OCI-LY1 (cell line): ENCODE data around the gene DLG5.
A peak's percentile ranks its signal among the peaks of the same experiment; 100 is the strongest.

Source experiments
- H2AFZ ChIP-seq: fragments of 200-600 bp; sonication (generic), shearing (Covaris generic); 2 replicates; pipeline ENCODE4 v1.6.0; 2014; ENCODE audit warnings: antibody characterized with exemption, mild to moderate bottlenecking, low read length
- H3F3A ChIP-seq: fragments of 200-600 bp; sonication (generic), shearing (Covaris generic); 2 replicates; pipeline ENCODE4 v1.6.0; 2014; ENCODE audit warnings: mild to moderate bottlenecking, antibody characterized with exemption, low read length, moderate library complexity; ENCODE audit not compliant: insufficient read depth
- H3K27ac ChIP-seq: fragments of 200-600 bp; sonication (generic); 2 replicates; pipeline ENCODE4 v1.5.1; 2014; ENCODE audit warnings: low read length, mixed run types, mild to moderate bottlenecking, low read depth; ENCODE audit not compliant: poor library complexity, severe bottlenecking
- H3K27me3 ChIP-seq: fragments of 200-600 bp; sonication (generic); 2 replicates; pipeline ENCODE4 v1.6.0; 2014; ENCODE audit warnings: antibody characterized with exemption, mild to moderate bottlenecking, low read length, moderate library complexity; ENCODE audit not compliant: insufficient read depth
- H3K36me3 ChIP-seq: fragments of 200-600 bp; sonication (generic); 2 replicates; pipeline ENCODE4 v1.6.1; 2014; ENCODE audit warnings: mild to moderate bottlenecking, antibody characterized with exemption, low read length, moderate library complexity, mixed read lengths; ENCODE audit not compliant: insufficient read depth
- H3K4me1 ChIP-seq: fragments of 200-600 bp; sonication (generic); 2 replicates; pipeline ENCODE4 v1.5.1; 2014; ENCODE audit warnings: mild to moderate bottlenecking, low read length, moderate library complexity; ENCODE audit not compliant: insufficient read depth, severe bottlenecking
- H3K4me2 ChIP-seq: fragments of 200-600 bp; sonication (generic), shearing (Covaris generic); 2 replicates; pipeline ENCODE4 v1.6.1; 2014; ENCODE audit warnings: low read length
- H3K4me3 ChIP-seq: fragments of 200-600 bp; sonication (generic); 2 replicates; pipeline ENCODE4 v1.5.1; 2014; ENCODE audit warnings: low read length, low read depth, mild to moderate bottlenecking, mixed read lengths; ENCODE audit not compliant: poor library complexity, severe bottlenecking
- H3K79me2 ChIP-seq: fragments of 200-600 bp; shearing (Covaris generic); 2 replicates; pipeline ENCODE4 v1.6.1; 2016; ENCODE audit warnings: mixed run types, low read length, mixed read lengths; ENCODE audit not compliant: insufficient read depth
- H3K9ac ChIP-seq: fragments of 200-600 bp; sonication (generic), shearing (Covaris generic); 2 replicates; pipeline ENCODE4 v1.6.1; 2014; ENCODE audit warnings: mild to moderate bottlenecking, low read length, mixed read lengths
- H3K9me2 ChIP-seq: fragments of 200-600 bp; sonication (generic), shearing (Covaris generic); 2 replicates; pipeline ENCODE4 v1.6.1; 2014; ENCODE audit warnings: low read depth, mild to moderate bottlenecking, low read length, mixed read lengths
- H3K9me3 ChIP-seq: fragments of 200-600 bp; shearing (Covaris generic); 2 replicates; pipeline ENCODE4 v1.6.1; 2014; ENCODE audit warnings: low read length, mixed read lengths
- H4K20me1 ChIP-seq: fragments of 200-600 bp; sonication (generic), shearing (Covaris generic); 2 replicates; pipeline ENCODE4 v1.6.0; 2016; ENCODE audit warnings: mild to moderate bottlenecking, low read length; ENCODE audit not compliant: insufficient read depth
- EZH2 ChIP-seq: fragments of 200-600 bp; sonication (generic), shearing (Covaris generic); IDR thresholded peaks from 2 replicates; pipeline ENCODE4 v1.8.0; 2017; ENCODE audit warnings: borderline replicate concordance, mixed run types, mild to moderate bottlenecking, antibody characterized with exemption, low read length, moderate library complexity, mixed read lengths
- TF ChIP-seq, protein P1 (sequence below): fragments of 200-600 bp; sonication (generic), shearing (Covaris generic); IDR thresholded peaks from 2 replicates; pipeline ENCODE4 v1.5.1; 2017; ENCODE audit warnings: mild to moderate bottlenecking, antibody characterized with exemption, low read length, moderate library complexity, mixed read lengths

The DLG5 gene

DNA sequence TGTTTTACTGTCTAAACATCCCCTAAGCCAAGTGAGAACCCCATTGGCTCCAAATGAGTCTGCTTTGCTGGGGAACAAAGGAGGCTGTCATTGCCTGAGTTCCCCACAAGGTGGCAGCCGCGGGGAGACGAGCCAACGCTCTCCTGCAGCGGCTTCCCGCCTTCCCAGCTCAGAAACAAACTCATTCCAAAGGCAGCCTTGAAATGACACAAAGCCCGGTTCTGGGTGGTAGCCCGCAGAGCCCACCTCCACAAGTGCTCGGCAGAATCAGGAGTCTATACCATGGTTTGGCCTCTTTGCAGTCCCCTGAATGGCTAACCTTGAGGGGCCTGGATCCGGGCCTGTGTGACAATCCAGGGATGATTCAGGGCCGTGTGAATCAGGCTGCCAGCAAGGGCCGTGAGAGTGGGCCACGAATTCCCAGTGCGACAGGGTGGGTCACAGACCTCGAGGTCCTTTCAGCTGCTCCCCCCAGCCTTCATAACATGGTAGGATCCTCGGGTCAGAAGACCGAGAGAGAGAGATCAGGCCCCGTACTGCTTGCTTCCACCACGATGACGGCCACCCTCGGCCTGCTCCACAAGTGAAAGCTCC lies 79.7 kb downstream of the DLG5 start:
- no peak overlapping the region for H2AFZ ChIP-seq
- H4K20me1 ChIP-seq, result no peaks in the 10 kb centered on the region
- H3K4me2 ChIP-seq, result no peak overlapping the region
- no peaks in the 10 kb centered on the region for H3K9me2 ChIP-seq
- H3K27ac ChIP-seq, result no peak overlapping the region
- no peaks in the 10 kb centered on the region for H3K9me3 ChIP-seq
- H3K36me3 ChIP-seq, result no peaks in the 10 kb centered on the region
- no peak overlapping the region for H3K9ac ChIP-seq
- TF ChIP-seq EZH2, result no peak
- TF ChIP-seq, protein P1, sequence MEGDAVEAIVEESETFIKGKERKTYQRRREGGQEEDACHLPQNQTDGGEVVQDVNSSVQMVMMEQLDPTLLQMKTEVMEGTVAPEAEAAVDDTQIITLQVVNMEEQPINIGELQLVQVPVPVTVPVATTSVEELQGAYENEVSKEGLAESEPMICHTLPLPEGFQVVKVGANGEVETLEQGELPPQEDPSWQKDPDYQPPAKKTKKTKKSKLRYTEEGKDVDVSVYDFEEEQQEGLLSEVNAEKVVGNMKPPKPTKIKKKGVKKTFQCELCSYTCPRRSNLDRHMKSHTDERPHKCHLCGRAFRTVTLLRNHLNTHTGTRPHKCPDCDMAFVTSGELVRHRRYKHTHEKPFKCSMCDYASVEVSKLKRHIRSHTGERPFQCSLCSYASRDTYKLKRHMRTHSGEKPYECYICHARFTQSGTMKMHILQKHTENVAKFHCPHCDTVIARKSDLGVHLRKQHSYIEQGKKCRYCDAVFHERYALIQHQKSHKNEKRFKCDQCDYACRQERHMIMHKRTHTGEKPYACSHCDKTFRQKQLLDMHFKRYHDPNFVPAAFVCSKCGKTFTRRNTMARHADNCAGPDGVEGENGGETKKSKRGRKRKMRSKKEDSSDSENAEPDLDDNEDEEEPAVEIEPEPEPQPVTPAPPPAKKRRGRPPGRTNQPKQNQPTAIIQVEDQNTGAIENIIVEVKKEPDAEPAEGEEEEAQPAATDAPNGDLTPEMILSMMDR, result peak; percentile 78
- no peaks in the 10 kb centered on the region for H3K4me1 ChIP-seq
- H3K27me3 ChIP-seq, result no peaks in the 10 kb centered on the region
- H3F3A ChIP-seq, result no peaks in the 10 kb centered on the region
- H3K79me2 ChIP-seq, result no peaks in the 10 kb centered on the region
- H3K4me3 ChIP-seq, result no peak overlapping the region

DNA sequence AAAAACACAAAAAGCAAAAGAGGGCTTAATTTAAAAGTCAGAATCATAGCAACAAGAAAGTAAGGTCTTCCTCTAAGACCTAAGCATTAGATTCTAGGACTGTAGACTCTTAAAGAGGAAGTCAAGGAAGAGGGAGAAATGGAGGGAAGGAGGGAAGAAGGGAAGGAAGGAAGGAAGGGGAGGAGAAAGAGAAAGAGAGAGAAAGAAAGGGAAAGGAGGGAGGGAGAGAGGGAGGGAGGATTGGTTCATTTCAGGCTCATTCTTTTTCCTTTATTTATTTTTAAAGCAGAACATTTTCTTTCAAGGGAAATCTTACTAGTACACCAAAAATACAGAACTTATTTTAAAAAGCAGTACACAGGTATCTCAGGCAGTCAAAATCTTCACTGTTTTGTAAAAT lies 81.1 kb downstream of the DLG5 start:
- H3K9ac ChIP-seq, result no peak overlapping the region

DNA sequence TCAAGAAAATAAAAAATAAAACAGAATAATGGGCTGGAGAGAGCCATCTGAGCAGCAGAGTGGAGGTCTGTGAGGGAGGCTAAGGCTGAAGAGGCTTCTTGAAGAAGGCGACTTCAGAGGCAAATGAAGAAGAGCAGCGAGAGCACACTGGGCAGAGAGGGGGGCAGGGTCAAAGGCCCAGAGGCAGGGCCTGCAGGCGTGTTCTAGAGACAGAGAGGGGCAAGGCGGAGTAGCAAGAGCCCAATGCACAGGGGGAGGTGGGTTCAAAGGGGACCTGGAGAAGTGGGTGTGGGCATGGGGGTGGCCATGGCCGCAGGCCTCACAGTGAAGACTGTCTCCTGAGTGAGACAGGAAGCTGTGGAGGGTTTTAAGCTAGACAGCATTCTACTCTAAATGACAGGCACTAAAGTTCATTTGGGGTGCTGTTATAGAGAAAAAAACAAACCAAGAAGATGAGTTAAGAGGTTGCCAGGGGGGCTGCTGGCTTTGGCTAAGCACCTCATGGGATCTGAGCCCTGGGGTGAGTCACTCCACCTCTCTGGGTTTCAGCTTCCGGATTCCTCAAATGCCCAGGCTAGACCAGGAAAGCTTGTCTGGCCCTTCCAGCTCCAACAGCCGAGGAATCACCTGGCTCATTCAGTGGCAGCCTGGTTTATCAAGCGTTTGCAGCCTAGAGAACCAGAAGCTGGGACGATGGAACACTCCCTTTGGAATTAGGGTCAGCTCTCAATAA lies 81.7 kb downstream of the DLG5 start:
- Histone ChIP-seq H3K4me2 (no peak overlapping the region), H2AFZ (no peak overlapping the region)
- TF ChIP-seq, protein P1, result no peak
- TF ChIP-seq EZH2, result no peak

More for the DNA sequence above, 81.1 kb downstream of the DLG5 start:
- no peaks in the 10 kb centered on the region for H3K79me2 ChIP-seq
- H3K36me3 ChIP-seq, result no peaks in the 10 kb centered on the region
- no peak for TF ChIP-seq EZH2
- TF ChIP-seq, protein P1, result no peak
- no peaks in the 10 kb centered on the region for H3K9me2 ChIP-seq
- no peaks in the 10 kb centered on the region for H3K9me3 ChIP-seq
- H3K4me3 ChIP-seq, result no peak overlapping the region
- H3K4me1 ChIP-seq, result no peaks in the 10 kb centered on the region
- no peak overlapping the region for H2AFZ ChIP-seq
- no peak overlapping the region for H3K27ac ChIP-seq
- H4K20me1 ChIP-seq, result no peaks in the 10 kb centered on the region
- H3K4me2 ChIP-seq, result no peak overlapping the region
- no peaks in the 10 kb centered on the region for H3F3A ChIP-seq
- H3K27me3 ChIP-seq, result no peaks in the 10 kb centered on the region

More for the DNA sequence above, 81.7 kb downstream of the DLG5 start:
- Histone ChIP-seq H3K79me2 (no peaks in the 10 kb centered on the region), H3K27ac (no peak overlapping the region), H3K9me2 (no peaks in the 10 kb centered on the region), H3K9ac (no peak overlapping the region), H3K36me3 (no peaks in the 10 kb centered on the region), H3K9me3 (no peaks in the 10 kb centered on the region), H3K27me3 (no peaks in the 10 kb centered on the region), H3K4me3 (no peak overlapping the region), H4K20me1 (no peaks in the 10 kb centered on the region), H3F3A (no peaks in the 10 kb centered on the region), H3K4me1 (no peaks in the 10 kb centered on the region)
